Pancreas (tissue), 10 donors: ENCODE results near the gene DNAJC16. TPM values are rescaled to one million over a fixed set of nuclear protein-coding genes. Genes with fewer than 3 reads are reported as not detected.

Source experiments
- ATAC-seq, 4 donors: fragments of 200-7000 bp; cut with Tn5 transposase; one replicate each; pipeline versions ENCODE4 v1.8.0 to v1.9.1; 2020; ENCODE audit warnings: mild to moderate bottlenecking in 4 of 4, moderate library complexity in 4 of 4
- DNase-seq, 6 donors: peaks; one replicate each; pipeline ENCODE4 v3.0.0-alpha.2; 2020
- FAIRE-seq: peaks from 2 replicates; lab custom pipeline; 2012; peaks lifted over from hg19 to GRCh38; lab: Jason Lieb, UNC
- H3K27ac ChIP-seq, 4 donors: fragments of 200-600 bp; sonication (generic); 1 replicate in 3 of 4; 2 replicates in 1 of 4; pipeline versions ENCODE4 v1.5.0 to v1.8.0; 2020
- H3K27me3 ChIP-seq, 4 donors: fragments of 200-600 bp; one replicate each; pipeline ENCODE4 v1.8.0; 2021
- H3K36me3 ChIP-seq, 3 donors: fragments of 200-600 bp; sonication (generic) in 1 of 3; one replicate each; pipeline versions ENCODE4 v1.5.0 to v1.8.0; 2020 to 2021
- H3K4me1 ChIP-seq, 3 donors: fragments of 200-600 bp; one replicate each; pipeline ENCODE4 v1.8.0; 2021
- H3K4me3 ChIP-seq, 4 donors: fragments of 200-600 bp; sonication (generic) in 2 of 4; one replicate each; pipeline versions ENCODE4 v1.5.0 to v1.8.0; 2020 to 2021
- H3K9me3 ChIP-seq, 4 donors: fragments of 200-600 bp; one replicate each; pipeline ENCODE4 v1.8.0; 2021
- CTCF ChIP-seq, 4 donors: fragments of 200-600 bp; sonication (generic) in 3 of 4; IDR thresholded peaks; one replicate each; pipeline versions ENCODE4 v1.5.0 to v1.8.0; 2021; ENCODE audit warnings: antibody characterized with exemption in 4 of 4
- WGBS, 2 donors: extraction: QIAGEN DNeasy Blood & Tissue Kit; methylation state at CpG; one replicate each; pipeline ENCODE4 v1.1.7; 2013; 5-methylcytosine and 5-hydroxymethylcytosine counted together
- intact Hi-C, 3 donors: fragments of 100-400 bp; cut with DNase I; formaldehyde crosslinking; loops; one replicate each; pipeline versions ENCODE4 v1.11.1 to v1.14.2; 2022
- polyA plus RNA-seq, 2 donors: library from polyadenylated mRNA; stranded (reverse); fragments of 200-250 nt; gene quantifications; one replicate each; pipeline ENCODE4 v1.2.3, GENCODE V29; 2013
- total RNA-seq, 6 donors: library from RNA; stranded (reverse); fragmentation: NEBNext Ultra II Directional in 4 of 6; extraction: Animal tissue kit (Norgen Biotek cat#: 25700) in 4 of 6; gene quantifications; one replicate each; pipeline versions ENCODE4 v1.2.1 to v1.2.4, GENCODE V29; 2021 to 2023
- donor health status: healthy with polysubstance abuse.
- donor health status: DM: no; HTN: no; CAD: no; lungs with moderate emphysema.
- donor health status: DM: no; HTN: no; CAD: no.
- donor health status: control.
- donor health status: control.
- donor health status: Bipolar disorder and iron deficiency.
- donor health status: DM: yes; HTN: yes; CAD: no.
- donor health status: DM: no; HTN: no; CAD: no.
- donor health status: DM: no; HTN: no; CAD: no.
- donor health status: DM: yes; HTN: yes; CAD: no.

Gene DNAJC16
- total and polyA plus RNA-seq, 8 donors: 5.0 to 16.2 (median 9.9) TPM

- DNase-seq: no peak
- H3K9me3 ChIP-seq: no peaks in the 10 kb centered on the region
- H3K27ac ChIP-seq: no peak overlapping the region
- no peak overlapping the region for H3K4me3 ChIP-seq
- WGBS, 2 donors: 80 to 86% methylated on average over 5 of the region's 5 CpGs
- ATAC-seq: no peak
- intact Hi-C loops: no loop called here
- H3K27me3 ChIP-seq: no peaks in the 10 kb centered on the region
- no peak for TF ChIP-seq CTCF (IDR thresholded peaks at IDR 0.05)
- FAIRE-seq: no peak
- peaks cover 15 to 46% (median 44%) of the 10 kb centered on the region in 3 donors for H3K4me1 ChIP-seq
- H3K36me3 ChIP-seq: no peaks in the 10 kb centered on the region
These were observed 95.3 kb downstream of the DNAJC16 start for GRCh38 chr1:15621975-15622374.

DNA sequence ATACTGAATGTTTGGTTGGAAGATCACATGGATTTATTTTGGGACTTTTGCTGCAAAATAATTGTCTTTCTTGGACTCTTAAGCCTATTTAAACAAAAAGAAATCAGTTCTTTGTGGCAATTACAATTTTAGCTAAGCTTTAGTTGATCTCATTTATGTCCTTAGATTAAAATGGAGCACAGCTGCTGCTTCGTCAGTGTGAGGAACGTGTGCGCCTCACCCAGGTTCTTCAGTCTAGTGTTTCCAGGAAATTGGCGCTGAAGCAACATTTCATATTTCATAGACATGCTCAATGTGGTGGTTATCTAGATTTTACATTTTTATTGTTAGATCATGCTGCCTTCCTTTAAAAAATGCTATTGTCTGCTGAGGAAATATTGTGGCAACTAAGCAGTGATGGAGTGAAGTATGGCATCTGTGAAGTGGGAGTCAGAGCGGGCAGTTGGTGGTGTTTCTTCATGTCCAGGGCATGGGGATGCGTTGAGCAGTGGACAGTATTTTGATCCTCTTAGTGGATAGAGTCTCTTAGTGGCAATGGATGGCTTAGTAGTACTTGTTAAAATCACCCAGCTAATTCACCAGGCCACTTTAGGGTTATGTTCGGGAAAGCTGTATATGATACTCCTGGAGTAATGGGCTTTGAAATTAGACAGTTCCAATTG lies 96.2 kb downstream of the DNAJC16 start:
- Histone ChIP-seq H3K27ac (no peak overlapping the region), H3K9me3 (no peaks in the 10 kb centered on the region), H3K27me3 (no peaks in the 10 kb centered on the region), H3K4me1 (peaks cover 15 to 48% (median 44%) of the 10 kb centered on the region in 3 donors), H3K4me3 (no peak overlapping the region), H3K36me3 (no peaks in the 10 kb centered on the region)
- FAIRE-seq (no peak), DNase-seq (no peak), ATAC-seq (no peak)
- TF ChIP-seq CTCF (IDR thresholded peaks at IDR 0.05): no peak
- intact Hi-C loops: no loop called here
- 86 to 91% methylated on average over 7 of the region's 7 CpGs for WGBS, 2 donors

GRCh38 chr1:15623435-15623834 lies 96.8 kb downstream of the DNAJC16 start:
- H3K4me1 ChIP-seq: peaks cover 17 to 53% (median 44%) of the 10 kb centered on the region in 3 donors
- intact Hi-C loops: no loop called here
- WGBS, 2 donors: 87 to 92% methylated on average over 6 of the region's 6 CpGs
- ATAC-seq: no peak
- no peak for DNase-seq
- no peak for TF ChIP-seq CTCF (IDR thresholded peaks at IDR 0.05)
- FAIRE-seq: no peak
- no peak overlapping the region for H3K27ac ChIP-seq
- no peak overlapping the region for H3K4me3 ChIP-seq
- no peaks in the 10 kb centered on the region for H3K36me3 ChIP-seq
- no peaks in the 10 kb centered on the region for H3K27me3 ChIP-seq
- H3K9me3 ChIP-seq: no peaks in the 10 kb centered on the region

GRCh38 chr1:15624133-15624714 lies 97.6 kb downstream of the DNAJC16 start:
- intact Hi-C loops: no loop called here
- FAIRE-seq: no peak
- no peak for TF ChIP-seq CTCF (IDR thresholded peaks at IDR 0.05)
- H3K27ac ChIP-seq: no peak overlapping the region
- no peak for ATAC-seq
- no peak for DNase-seq
- no peaks in the 10 kb centered on the region for H3K27me3 ChIP-seq
- no peaks in the 10 kb centered on the region for H3K9me3 ChIP-seq
- no peaks in the 10 kb centered on the region for H3K36me3 ChIP-seq
- 84 to 89% methylated on average over 3 of the region's 3 CpGs for WGBS, 2 donors
- peaks cover 15 to 45% (median 41%) of the 10 kb centered on the region in 3 donors for H3K4me1 ChIP-seq
- no peak overlapping the region for H3K4me3 ChIP-seq
